Prostate gland (tissue), 2 donors: Measurements from ENCODE around the gene FXYD1.
A peak's percentile ranks its signal among the peaks of the same experiment; 100 is the strongest.

ENCODE experiments used
- POLR2A ChIP-seq: fragments of 450-650 bp; IDR thresholded peaks from one replicate; pipeline ENCODE4 v1.6.1; 2016; ENCODE audit warnings: antibody characterized with exemption, mild to moderate bottlenecking
- TF ChIP-seq, protein P1 (sequence below), 4 experiments: fragments of 200-600 bp in 2 of 4; fragments of 450-650 bp in 2 of 4; sonication (generic) in 2 of 4; IDR thresholded peaks; 1 replicate in 3 of 4; 2 replicates in 1 of 4; pipeline ENCODE4 v1.5.1; 2016 to 2019; ENCODE audit warnings: antibody characterized with exemption in 4 of 4, mild to moderate bottlenecking in 2 of 4, moderate library complexity in 2 of 4

DNA sequence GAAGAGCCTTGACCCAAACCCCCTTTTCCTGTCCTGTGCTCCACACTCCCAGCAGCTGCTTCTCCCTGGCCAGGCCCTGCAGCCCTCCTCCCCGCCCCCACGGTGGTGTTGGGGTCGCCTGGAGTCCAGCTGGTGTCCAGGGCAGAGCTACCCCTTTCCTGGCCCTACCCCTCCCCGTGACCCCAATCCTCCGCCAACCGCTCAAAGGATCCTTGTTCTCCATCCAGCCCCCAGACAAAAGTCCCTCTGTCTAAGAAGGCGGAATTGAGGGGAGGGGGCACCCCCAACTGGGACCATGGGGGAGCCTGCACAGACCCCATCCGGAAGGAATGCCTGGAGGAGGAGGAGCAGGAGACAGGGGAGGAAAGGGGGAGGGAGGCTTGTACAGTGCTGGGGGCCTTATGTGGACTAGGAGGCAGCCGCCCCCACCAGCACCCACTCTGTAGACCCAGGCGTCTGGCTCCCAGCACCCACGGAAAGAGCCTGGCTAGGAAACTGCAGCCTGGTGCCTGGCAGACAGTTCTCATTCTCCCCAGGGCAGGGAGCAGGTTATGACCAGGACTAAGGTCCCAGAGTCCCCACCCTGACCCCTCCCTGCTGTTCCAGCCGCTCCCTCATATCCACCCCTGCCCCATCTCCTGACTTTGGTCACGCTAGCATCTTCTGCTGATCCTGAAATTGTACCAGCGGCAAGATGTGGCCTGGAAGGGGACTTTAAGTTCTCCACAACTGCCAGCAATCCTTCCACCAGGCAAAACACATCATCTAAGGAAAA lies 23.3 kb upstream of the FXYD1 start, which contains the start of gene FXYD3:
- TF ChIP-seq POLR2A = peak; percentile 34
- TF ChIP-seq, protein P1, sequence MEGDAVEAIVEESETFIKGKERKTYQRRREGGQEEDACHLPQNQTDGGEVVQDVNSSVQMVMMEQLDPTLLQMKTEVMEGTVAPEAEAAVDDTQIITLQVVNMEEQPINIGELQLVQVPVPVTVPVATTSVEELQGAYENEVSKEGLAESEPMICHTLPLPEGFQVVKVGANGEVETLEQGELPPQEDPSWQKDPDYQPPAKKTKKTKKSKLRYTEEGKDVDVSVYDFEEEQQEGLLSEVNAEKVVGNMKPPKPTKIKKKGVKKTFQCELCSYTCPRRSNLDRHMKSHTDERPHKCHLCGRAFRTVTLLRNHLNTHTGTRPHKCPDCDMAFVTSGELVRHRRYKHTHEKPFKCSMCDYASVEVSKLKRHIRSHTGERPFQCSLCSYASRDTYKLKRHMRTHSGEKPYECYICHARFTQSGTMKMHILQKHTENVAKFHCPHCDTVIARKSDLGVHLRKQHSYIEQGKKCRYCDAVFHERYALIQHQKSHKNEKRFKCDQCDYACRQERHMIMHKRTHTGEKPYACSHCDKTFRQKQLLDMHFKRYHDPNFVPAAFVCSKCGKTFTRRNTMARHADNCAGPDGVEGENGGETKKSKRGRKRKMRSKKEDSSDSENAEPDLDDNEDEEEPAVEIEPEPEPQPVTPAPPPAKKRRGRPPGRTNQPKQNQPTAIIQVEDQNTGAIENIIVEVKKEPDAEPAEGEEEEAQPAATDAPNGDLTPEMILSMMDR (IDR thresholded peaks at IDR 0.05) = no peak
